ENCODE data around the gene C11orf58.

The C11orf58 gene

GRCh38 chr11:16763746-16764145 is 25.3 kb downstream of the C11orf58 start:
- no peak overlapping the region for H3K9ac ChIP-seq (ENCODE audit: low read length)
- no peaks in the 10 kb centered on the region for H3K36me3 ChIP-seq (replicated peaks; ENCODE audit: insufficient read depth, low read length)
- no peaks in the 10 kb centered on the region for H4K20me1 ChIP-seq (ENCODE audit: insufficient read depth, low read length)
- DNase-seq, result no peak
- H3K4me1 ChIP-seq (ENCODE audit: low read length), result 0 out of 2 replicates have a peak, but pooled peaks cover 9% of the 10 kb centered on the region
- no peaks in the 10 kb centered on the region for H3K27me3 ChIP-seq (replicated peaks; ENCODE audit: insufficient read depth, low read length)
- no peak overlapping the region for H3K4me2 ChIP-seq (ENCODE audit: low read depth, low read length)
- no peak overlapping the region for H2AFZ ChIP-seq (ENCODE audit: low read length)
- H3K79me2 ChIP-seq (ENCODE audit: low read length), result no peaks in the 10 kb centered on the region
- TF ChIP-seq EZH2 (optimal IDR thresholded peaks at IDR 0.05; ENCODE audit: low read depth, low read length) (no peak), CTCF (IDR thresholded peaks at IDR 0.05; ENCODE audit: low read length) (no peak)
- no peaks in the 10 kb centered on the region for H3K9me3 ChIP-seq (replicated peaks; ENCODE audit: insufficient read depth, low read length)
- H3K27ac ChIP-seq (ENCODE audit: low read length), result no peak overlapping the region
- H3K9me2 ChIP-seq (replicated peaks; ENCODE audit: insufficient read depth, low read length), result no peaks in the 10 kb centered on the region
- H3F3A ChIP-seq (ENCODE audit: insufficient read depth, low read length), result peaks cover 17% of the 10 kb centered on the region
- H3K4me3 ChIP-seq (ENCODE audit: low read length), result no peak overlapping the region

- TF ChIP-seq EZH2 (optimal IDR thresholded peaks at IDR 0.05; ENCODE audit: low read depth, low read length) (no peak), CTCF (IDR thresholded peaks at IDR 0.05; ENCODE audit: low read length) (no peak), EZH2phosphoT487 (IDR thresholded peaks at IDR 0.05; ENCODE audit: low read length) (no peak)
- Histone ChIP-seq H3K27ac (ENCODE audit: low read length) (no peak overlapping the region), H3K9ac (ENCODE audit: low read length) (no peak overlapping the region), H3K79me2 (ENCODE audit: low read length) (no peaks in the 10 kb centered on the region), H3K4me2 (ENCODE audit: low read depth, low read length) (no peak overlapping the region), H4K20me1 (ENCODE audit: insufficient read depth, low read length) (no peaks in the 10 kb centered on the region), H3K9me3 (replicated peaks; ENCODE audit: insufficient read depth, low read length) (no peaks in the 10 kb centered on the region), H3K27me3 (replicated peaks; ENCODE audit: insufficient read depth, low read length) (no peaks in the 10 kb centered on the region), H3K36me3 (replicated peaks; ENCODE audit: insufficient read depth, low read length) (no peaks in the 10 kb centered on the region), H3K9me2 (replicated peaks; ENCODE audit: insufficient read depth, low read length) (no peaks in the 10 kb centered on the region), H3K4me3 (ENCODE audit: low read length) (no peak overlapping the region), H3F3A (ENCODE audit: insufficient read depth, low read length) (peaks cover 6% of the 10 kb centered on the region; the same call in 1 of the 2 replicates), H2AFZ (ENCODE audit: low read length) (no peak overlapping the region), H3K4me1 (ENCODE audit: low read length) (0 out of 2 replicates have a peak, but pooled peaks cover under 1% of the 10 kb centered on the region)
- DNase-seq, result no peak
Measured at GRCh38 chr11:16764888-16765287, 26.4 kb downstream of the C11orf58 start.

- DNase-seq, result no peak
- TF ChIP-seq EZH2 (optimal IDR thresholded peaks at IDR 0.05; ENCODE audit: low read depth, low read length) (no peak), EZH2phosphoT487 (IDR thresholded peaks at IDR 0.05; ENCODE audit: low read length) (no peak), CTCF (IDR thresholded peaks at IDR 0.05; ENCODE audit: low read length) (no peak)
- Histone ChIP-seq H3K27me3 (replicated peaks; ENCODE audit: insufficient read depth, low read length) (no peaks in the 10 kb centered on the region), H4K20me1 (ENCODE audit: insufficient read depth, low read length) (no peaks in the 10 kb centered on the region), H3K9ac (ENCODE audit: low read length) (no peak overlapping the region), H3F3A (ENCODE audit: insufficient read depth, low read length) (no peaks in the 10 kb centered on the region), H3K4me1 (ENCODE audit: low read length) (peaks cover 6% of the 10 kb centered on the region), H3K4me2 (ENCODE audit: low read depth, low read length) (no peak overlapping the region), H3K4me3 (ENCODE audit: low read length) (no peak overlapping the region), H3K79me2 (ENCODE audit: low read length) (no peaks in the 10 kb centered on the region), H3K9me2 (replicated peaks; ENCODE audit: insufficient read depth, low read length) (no peaks in the 10 kb centered on the region), H3K9me3 (replicated peaks; ENCODE audit: insufficient read depth, low read length) (no peaks in the 10 kb centered on the region), H3K27ac (ENCODE audit: low read length) (no peak overlapping the region), H2AFZ (ENCODE audit: low read length) (no peak overlapping the region), H3K36me3 (replicated peaks; ENCODE audit: insufficient read depth, low read length) (no peaks in the 10 kb centered on the region)
Measured at GRCh38 chr11:16767137-16767536, 28.7 kb downstream of the C11orf58 start.
